Neural cell (in vitro differentiated cells): Measurements from ENCODE around the gene ZC3H12D. TPM values are rescaled to one million over a fixed set of nuclear protein-coding genes. Genes with fewer than 3 reads are reported as not detected.

Experiments used
- H2AFZ ChIP-seq: fragments of 200-600, 300-800 bp; sonication (generic), shearing (Covaris generic); 2 replicates; pipeline ENCODE4 v1.6.0; 2014; ENCODE audit warnings: low read depth, mild to moderate bottlenecking, antibody characterized with exemption, low read length, moderate library complexity
- H3F3A ChIP-seq: fragments of 200-600 bp; shearing (Covaris generic); 2 replicates; pipeline ENCODE4 v1.6.1; 2016; ENCODE audit warnings: mild to moderate bottlenecking, moderate library complexity, mixed read lengths, antibody characterized with exemption, low read length; ENCODE audit not compliant: insufficient read depth, poor library complexity, severe bottlenecking
- H3K27ac ChIP-seq: fragments of 200-600, 300-800 bp; sonication (generic), shearing (Covaris generic); 2 replicates; pipeline ENCODE4 v1.5.1; 2014; ENCODE audit warnings: mild to moderate bottlenecking, low read length, moderate library complexity
- H3K27me3 ChIP-seq: fragments of 300-800, 200-600 bp; sonication (generic), shearing (Covaris generic); 2 replicates; pipeline ENCODE4 v1.6.0; 2014; ENCODE audit warnings: mild to moderate bottlenecking, low read depth, low read length, moderate library complexity; ENCODE audit not compliant: insufficient read depth
- H3K36me3 ChIP-seq: fragments of 300-800, 200-600 bp; sonication (generic), shearing (Covaris generic); 2 replicates; pipeline ENCODE4 v1.5.1; 2014; ENCODE audit warnings: mild to moderate bottlenecking, antibody characterized with exemption, low read length, moderate library complexity; ENCODE audit not compliant: insufficient read depth
- H3K4me2 ChIP-seq: fragments of 300-800, 200-600 bp; sonication (generic), shearing (Covaris generic); 2 replicates; pipeline ENCODE4 v1.6.0; 2014; ENCODE audit warnings: mild to moderate bottlenecking, low read length
- H3K4me3 ChIP-seq: fragments of 300-800, 200-600 bp; sonication (generic), shearing (Covaris generic); 2 replicates; pipeline ENCODE4 v1.5.1; 2014; ENCODE audit warnings: mild to moderate bottlenecking, low read length, moderate library complexity
- H3K79me2 ChIP-seq: fragments of 200-600 bp; shearing (Covaris generic); replicated peaks from 2 replicates; pipeline ENCODE4 v1.6.0; 2014; ENCODE audit warnings: mild to moderate bottlenecking, low read length, moderate library complexity; ENCODE audit not compliant: insufficient read depth
- H3K9ac ChIP-seq: fragments of 300-800, 200-600 bp; sonication (generic), shearing (Covaris generic); 2 replicates; pipeline ENCODE4 v1.6.1; 2016; ENCODE audit warnings: mild to moderate bottlenecking, low read length, mixed read lengths
- H3K9me2 ChIP-seq: fragments of 200-600 bp; shearing (Covaris generic); 2 replicates; pipeline ENCODE4 v1.6.1; 2016; ENCODE audit warnings: mild to moderate bottlenecking, low read length, mixed read lengths; ENCODE audit not compliant: insufficient read depth
- H3K9me3 ChIP-seq: fragments of 200-600, 300-800 bp; sonication (generic), shearing (Covaris generic); 2 replicates; pipeline ENCODE4 v1.6.1; 2016; ENCODE audit warnings: mild to moderate bottlenecking, mixed run types, low read length, moderate library complexity, mixed read lengths
- H4K20me1 ChIP-seq: fragments of 200-600 bp; shearing (Covaris generic); 2 replicates; pipeline ENCODE4 v1.6.1; 2016; ENCODE audit warnings: mild to moderate bottlenecking, mixed run types; ENCODE audit not compliant: insufficient read depth
- CTCF ChIP-seq: fragments of 450-650 bp; IDR thresholded peaks from 2 replicates; pipeline ENCODE4 v1.5.1; 2014; ENCODE audit warnings: antibody characterized with exemption, mild to moderate bottlenecking, moderate library complexity; ENCODE audit not compliant: poor library complexity, severe bottlenecking
- EP300 ChIP-seq: fragments of 450-650 bp; conservative IDR thresholded peaks from 2 replicates; pipeline ENCODE4 v1.6.1; 2014; ENCODE audit warnings: antibody characterized with exemption, mild to moderate bottlenecking, moderate library complexity; ENCODE audit not compliant: poor library complexity, severe bottlenecking
- EZH2 ChIP-seq: fragments of 200-600, 300-800 bp; shearing (Covaris generic), sonication (generic); IDR thresholded peaks from 2 replicates; pipeline ENCODE4 v1.6.1; 2014; ENCODE audit warnings: antibody characterized with exemption, low read length, borderline replicate concordance, mild to moderate bottlenecking; ENCODE audit not compliant: insufficient read depth, poor library complexity, severe bottlenecking
- MXI1 ChIP-seq: fragments of 450-650 bp; conservative IDR thresholded peaks from 2 replicates; pipeline ENCODE4 v1.6.1; 2014; ENCODE audit warnings: antibody characterized with exemption, mild to moderate bottlenecking; ENCODE audit not compliant: poor library complexity, severe bottlenecking
- POLR2AphosphoS5 ChIP-seq: IDR thresholded peaks from 2 replicates; pipeline ENCODE4 v1.6.1; 2012
- RAD21 ChIP-seq: fragments of 450-650 bp; conservative IDR thresholded peaks from 2 replicates; pipeline ENCODE4 v1.6.1; 2014; ENCODE audit warnings: antibody characterized with exemption, mild to moderate bottlenecking, moderate library complexity
- SMC3 ChIP-seq: fragments of 450-650 bp; conservative IDR thresholded peaks from 2 replicates; pipeline ENCODE4 v1.6.1; 2014; ENCODE audit warnings: antibody characterized with exemption, mild to moderate bottlenecking, moderate library complexity; ENCODE audit not compliant: poor library complexity
- TAF1 ChIP-seq: IDR thresholded peaks from 2 replicates; pipeline ENCODE4 v1.6.1; 2012; ENCODE audit warnings: low read depth
- polyA plus RNA-seq: library from polyadenylated mRNA; depleted of rRNA; stranded (reverse); fragments of >200 nt; gene quantifications from 2 replicates; pipeline ENCODE4 v1.2.3, GENCODE V29; 2014
- TF ChIP-seq, protein P1 (sequence below): IDR thresholded peaks from 2 replicates; pipeline ENCODE4 v1.6.1; 2012; ENCODE audit warnings: borderline replicate concordance

Gene ZC3H12D
- polyA plus RNA-seq, 1 donor from 2014 or later, result 1.0 TPM

DNA sequence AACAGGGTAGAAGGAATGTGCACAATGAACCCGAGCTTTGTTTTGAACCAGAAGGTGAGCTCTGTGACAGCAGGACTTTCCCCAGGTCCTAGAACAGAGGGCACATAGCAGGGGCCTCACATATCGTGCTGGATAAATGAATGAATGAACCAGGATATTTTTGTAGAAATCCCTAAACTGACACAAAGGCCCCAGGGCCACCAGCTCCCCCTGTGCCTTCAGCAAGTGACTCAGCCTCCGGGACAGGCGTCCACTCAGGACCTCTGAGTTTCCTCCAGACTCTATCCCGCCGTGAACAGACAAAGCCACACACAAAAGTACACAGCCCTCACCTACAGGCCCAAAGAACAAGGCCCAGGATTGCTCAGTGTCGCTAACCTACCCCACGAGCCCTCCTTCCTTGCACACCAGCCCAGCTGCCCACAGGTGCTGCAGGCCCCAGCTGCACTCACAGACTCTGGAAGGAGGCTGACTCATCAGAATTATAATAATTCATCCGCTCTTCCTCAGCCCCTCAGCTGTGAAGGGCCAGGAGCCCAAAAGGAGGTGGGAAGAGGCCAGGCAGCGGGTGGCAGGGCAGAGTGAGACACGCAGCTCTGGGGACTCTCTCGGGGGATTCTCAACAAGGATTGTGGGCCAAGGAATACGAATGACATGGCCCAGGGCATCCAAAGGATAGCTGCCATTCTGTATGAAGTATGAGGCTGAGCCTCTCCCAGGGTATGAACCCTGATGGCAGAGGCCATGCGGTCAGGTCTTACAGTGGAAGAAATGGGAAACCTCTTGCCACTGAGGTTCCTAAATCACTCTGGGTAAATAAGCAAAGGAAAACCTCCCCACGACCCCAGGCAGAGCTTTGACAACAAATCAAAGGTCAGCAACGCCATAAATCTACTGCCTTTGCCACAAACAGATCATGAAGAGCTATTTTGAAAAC lies 43.8 kb downstream of the ZC3H12D start:
- Histone ChIP-seq H3K9me2 (no peaks in the 10 kb centered on the region), H3K36me3 (no peaks in the 10 kb centered on the region), H3K9ac (no peak overlapping the region), H3K27ac (no peak overlapping the region), H3K79me2 (no peaks in the 10 kb centered on the region), H3K27me3 (no peaks in the 10 kb centered on the region), H3K9me3 (peaks cover 2% of the 10 kb centered on the region), H2AFZ (no peak overlapping the region), H3K4me2 (no peak overlapping the region), H3K4me3 (no peak overlapping the region), H4K20me1 (no peaks in the 10 kb centered on the region), H3F3A (no peaks in the 10 kb centered on the region)
- TF ChIP-seq SMC3 (no peak), POLR2AphosphoS5 (no peak), RAD21 (no peak), EZH2 (no peak), EP300 (no peak), CTCF (no peak), MXI1 (no peak), TAF1 (no peak)

- H3K79me2 ChIP-seq, result no peaks in the 10 kb centered on the region
Measured at GRCh38 chr6:149439626-149440025, 45.2 kb downstream of the ZC3H12D start.

More at GRCh38 chr6:149439626-149440025, 45.2 kb downstream of the ZC3H12D start:
- Histone ChIP-seq H3K4me2 (no peak overlapping the region), H3F3A (no peaks in the 10 kb centered on the region), H3K4me3 (no peak overlapping the region), H4K20me1 (no peaks in the 10 kb centered on the region), H3K27me3 (no peaks in the 10 kb centered on the region), H3K36me3 (no peaks in the 10 kb centered on the region), H3K9ac (no peak overlapping the region), H3K9me3 (peaks cover 2% of the 10 kb centered on the region), H3K27ac (no peak overlapping the region), H3K9me2 (no peaks in the 10 kb centered on the region), H2AFZ (no peak overlapping the region)
- no peak for TF ChIP-seq EZH2
- TF ChIP-seq CTCF, result no peak
- TF ChIP-seq SMC3, result no peak
- TF ChIP-seq POLR2AphosphoS5, result no peak
- TF ChIP-seq, protein P1, sequence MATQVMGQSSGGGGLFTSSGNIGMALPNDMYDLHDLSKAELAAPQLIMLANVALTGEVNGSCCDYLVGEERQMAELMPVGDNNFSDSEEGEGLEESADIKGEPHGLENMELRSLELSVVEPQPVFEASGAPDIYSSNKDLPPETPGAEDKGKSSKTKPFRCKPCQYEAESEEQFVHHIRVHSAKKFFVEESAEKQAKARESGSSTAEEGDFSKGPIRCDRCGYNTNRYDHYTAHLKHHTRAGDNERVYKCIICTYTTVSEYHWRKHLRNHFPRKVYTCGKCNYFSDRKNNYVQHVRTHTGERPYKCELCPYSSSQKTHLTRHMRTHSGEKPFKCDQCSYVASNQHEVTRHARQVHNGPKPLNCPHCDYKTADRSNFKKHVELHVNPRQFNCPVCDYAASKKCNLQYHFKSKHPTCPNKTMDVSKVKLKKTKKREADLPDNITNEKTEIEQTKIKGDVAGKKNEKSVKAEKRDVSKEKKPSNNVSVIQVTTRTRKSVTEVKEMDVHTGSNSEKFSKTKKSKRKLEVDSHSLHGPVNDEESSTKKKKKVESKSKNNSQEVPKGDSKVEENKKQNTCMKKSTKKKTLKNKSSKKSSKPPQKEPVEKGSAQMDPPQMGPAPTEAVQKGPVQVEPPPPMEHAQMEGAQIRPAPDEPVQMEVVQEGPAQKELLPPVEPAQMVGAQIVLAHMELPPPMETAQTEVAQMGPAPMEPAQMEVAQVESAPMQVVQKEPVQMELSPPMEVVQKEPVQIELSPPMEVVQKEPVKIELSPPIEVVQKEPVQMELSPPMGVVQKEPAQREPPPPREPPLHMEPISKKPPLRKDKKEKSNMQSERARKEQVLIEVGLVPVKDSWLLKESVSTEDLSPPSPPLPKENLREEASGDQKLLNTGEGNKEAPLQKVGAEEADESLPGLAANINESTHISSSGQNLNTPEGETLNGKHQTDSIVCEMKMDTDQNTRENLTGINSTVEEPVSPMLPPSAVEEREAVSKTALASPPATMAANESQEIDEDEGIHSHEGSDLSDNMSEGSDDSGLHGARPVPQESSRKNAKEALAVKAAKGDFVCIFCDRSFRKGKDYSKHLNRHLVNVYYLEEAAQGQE, result no peak
- TF ChIP-seq TAF1, result no peak
- no peak for TF ChIP-seq RAD21
